WTC11 (cell line): ENCODE measurements around the gene GPC2. TPM values are rescaled to one million over a fixed set of nuclear protein-coding genes. Genes with fewer than 3 reads are reported as not detected.

ENCODE experiments used
- ATAC-seq: fragments of 200-7000 bp; cut with Tn5 transposase; 2 replicates; pipeline ENCODE4 v1.10.0; 2021; ENCODE audit warnings: mild to moderate bottlenecking, moderate library complexity
- CTCF ChIA-PET: fragments of 300-600 bp; sonication (Branson Sonifier 250); formaldehyde crosslinking; loops from one replicate; lab custom pipeline; 2021; ENCODE audit warnings: antibody characterized with exemption; lab: Charles Lee
- POLR2A ChIA-PET: fragments of 350-600 bp; sonication (Branson Sonifier 250); formaldehyde crosslinking; loops from one replicate; lab custom pipeline; 2021; ENCODE audit warnings: antibody characterized with exemption; lab: Charles Lee
- DNase-seq: peaks from one replicate; pipeline ENCODE4 v3.0.0; 2021; ENCODE audit warnings: low spot score
- H3K27ac Mint-ChIP-seq: 2 replicates; pipeline ENCODE4 v1.8.0; 2021; ENCODE audit warnings: mixed read lengths
- H3K27me3 Mint-ChIP-seq: 2 replicates; pipeline ENCODE4 v1.8.0; 2021; ENCODE audit warnings: low read depth, mild to moderate bottlenecking, moderate library complexity, mixed read lengths
- H3K36me3 Mint-ChIP-seq: 2 replicates; pipeline ENCODE4 v1.8.0; 2021; ENCODE audit warnings: mixed read lengths
- H3K4me1 Mint-ChIP-seq: 2 replicates; pipeline ENCODE4 v1.8.0; 2022; ENCODE audit warnings: mixed read lengths
- H3K4me3 Mint-ChIP-seq: 2 replicates; pipeline ENCODE4 v1.8.0; 2021; ENCODE audit warnings: mild to moderate bottlenecking, moderate library complexity, mixed read lengths
- H3K9me3 Mint-ChIP-seq: 2 replicates; pipeline ENCODE4 v1.8.0; 2021; ENCODE audit warnings: mixed read lengths
- ESRRA ChIP-seq: sonication (generic); formaldehyde crosslinking; IDR thresholded peaks from 2 replicates; pipeline ENCODE4 v1.8.1; 2022; ENCODE audit warnings: mild to moderate bottlenecking, missing genetic modification reagents, borderline replicate concordance
- SMAD4 ChIP-seq: sonication (generic); formaldehyde crosslinking; IDR thresholded peaks from 2 replicates; pipeline ENCODE4 v1.8.0; 2022; ENCODE audit warnings: mild to moderate bottlenecking, missing genetic modification reagents
- TCF7 ChIP-seq: sonication (generic); formaldehyde crosslinking; IDR thresholded peaks from 2 replicates; pipeline ENCODE4 v1.8.0; 2022; ENCODE audit warnings: mild to moderate bottlenecking, low read depth, missing genetic modification reagents, moderate library complexity
- ZNF121 ChIP-seq: sonication (generic); formaldehyde crosslinking; IDR thresholded peaks from 2 replicates; pipeline ENCODE4 v1.8.0; 2023; ENCODE audit warnings: missing genetic modification reagents
- ZNF396 ChIP-seq: fragments of 250-450 bp; sonication (Bioruptor Pico); IDR thresholded peaks from 2 replicates; pipeline ENCODE4 v1.8.0; 2021; ENCODE audit warnings: mild to moderate bottlenecking, moderate library complexity, borderline replicate concordance
- ZNF416 ChIP-seq: fragments of 250-450 bp; sonication (Bioruptor Pico); IDR thresholded peaks from 2 replicates; pipeline ENCODE4 v1.9.0; 2021; ENCODE audit warnings: mild to moderate bottlenecking, inconsistent platforms
- ZNF423 ChIP-seq: fragments of 250-450 bp; sonication (Bioruptor Pico); IDR thresholded peaks from 2 replicates; pipeline ENCODE4 v2.1.2; 2022; ENCODE audit warnings: mild to moderate bottlenecking, moderate library complexity
- ZNF671 ChIP-seq: fragments of 250-450 bp; sonication (Bioruptor Pico); IDR thresholded peaks from 2 replicates; pipeline ENCODE4 v1.8.0; 2021; ENCODE audit warnings: mild to moderate bottlenecking
- total RNA-seq: library from RNA; stranded (reverse); gene quantifications from 3 replicates; pipeline ENCODE4 v1.2.3, GENCODE V29; 2021
- TF ChIP-seq, protein P1 (sequence below): fragments of 250-450 bp; sonication (Bioruptor Pico); IDR thresholded peaks from 2 replicates; pipeline ENCODE4 v1.9.0; 2021; ENCODE audit warnings: moderate library complexity, mild to moderate bottlenecking, inconsistent platforms, borderline replicate concordance
- TF ChIP-seq, protein P2 (sequence below): fragments of 200-600 bp; IDR thresholded peaks from 2 replicates; pipeline ENCODE4 v1.8.0; 2022; ENCODE audit warnings: antibody characterized with exemption
- TF ChIP-seq, protein P3 (sequence below): sonication (generic); formaldehyde crosslinking; IDR thresholded peaks from 2 replicates; pipeline ENCODE4 v1.8.0; 2022; ENCODE audit warnings: mild to moderate bottlenecking, missing genetic modification reagents
- TF ChIP-seq, protein P4 (sequence below): sonication (generic); formaldehyde crosslinking; IDR thresholded peaks from 2 replicates; pipeline ENCODE4 v1.8.0; 2022; ENCODE audit warnings: missing genetic modification reagents
- TF ChIP-seq, protein P5 (sequence below): sonication (generic); formaldehyde crosslinking; IDR thresholded peaks from 2 replicates; pipeline ENCODE4 v1.8.1; 2023; ENCODE audit warnings: mild to moderate bottlenecking, missing genetic modification reagents
- TF ChIP-seq, protein P6 (sequence below): sonication (generic); formaldehyde crosslinking; conservative IDR thresholded peaks from 2 replicates; pipeline ENCODE4 v1.8.1; 2023; ENCODE audit warnings: mild to moderate bottlenecking, low read depth, missing genetic modification reagents, moderate library complexity
- TF ChIP-seq, protein P7 (sequence below): fragments of 250-450 bp; sonication (Bioruptor Pico); IDR thresholded peaks from 2 replicates; pipeline ENCODE4 v2.1.2; 2022; ENCODE audit warnings: mild to moderate bottlenecking, moderate library complexity
- TF ChIP-seq, protein P8 (sequence below): fragments of 250-450 bp; sonication (Bioruptor Pico); IDR thresholded peaks from 2 replicates; pipeline ENCODE4 v1.8.0; 2021; ENCODE audit warnings: mild to moderate bottlenecking

The GPC2 gene
- total RNA-seq, 1 experiment from 2014 or later = 52.1 TPM

DNA sequence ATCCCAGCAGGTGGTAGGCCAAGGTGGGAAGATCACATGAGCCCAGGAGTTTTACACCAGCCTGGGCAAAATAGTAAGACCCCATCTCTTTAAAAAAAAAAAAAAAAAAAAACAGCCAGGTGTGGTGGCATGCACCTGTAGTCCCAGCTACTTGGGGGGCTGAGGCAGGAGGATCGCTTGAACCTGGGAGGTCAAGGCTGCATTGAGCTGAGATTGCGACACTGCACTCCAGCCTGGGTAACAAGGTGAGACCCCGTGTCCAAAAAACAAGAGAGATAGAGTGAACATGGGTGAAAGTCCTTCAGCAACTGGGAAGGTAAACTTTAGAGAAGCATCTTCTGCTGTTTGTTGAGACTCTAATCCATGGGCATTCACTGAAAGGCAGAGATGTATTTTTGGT is 34.7 kb downstream of the GPC2 start (continued):
- TF ChIP-seq, protein P1, sequence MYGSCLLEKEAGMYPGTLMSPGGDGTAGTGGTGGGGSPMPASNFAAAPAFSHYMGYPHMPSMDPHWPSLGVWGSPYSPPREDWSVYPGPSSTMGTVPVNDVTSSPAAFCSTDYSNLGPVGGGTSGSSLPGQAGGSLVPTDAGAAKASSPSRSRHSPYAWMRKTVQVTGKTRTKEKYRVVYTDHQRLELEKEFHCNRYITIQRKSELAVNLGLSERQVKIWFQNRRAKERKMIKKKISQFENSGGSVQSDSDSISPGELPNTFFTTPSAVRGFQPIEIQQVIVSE (CRISPR knock-in tag) = no peak
- TF ChIP-seq TCF7 = no peak

DNA sequence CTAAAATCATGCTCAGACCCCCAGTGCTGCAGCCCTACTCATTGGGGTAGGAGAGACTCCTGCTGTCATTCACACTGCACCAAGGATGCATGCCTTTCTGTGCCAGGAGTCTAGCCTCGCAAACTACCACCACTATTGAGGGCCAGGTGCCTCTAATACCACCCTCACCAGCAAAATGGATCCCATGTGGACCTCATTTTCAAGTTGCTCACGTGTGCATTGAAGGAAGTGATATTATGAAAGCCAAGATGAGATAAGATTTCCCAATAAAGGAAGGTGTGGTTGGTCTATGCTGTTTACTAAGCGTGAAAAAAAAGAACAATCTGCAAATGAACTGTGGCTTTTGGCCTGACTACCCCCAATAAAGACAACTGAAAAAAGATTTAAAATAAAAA is 35.6 kb downstream of the GPC2 start:
- Mint-ChIP-seq H3K4me3 (no peak overlapping the region), H3K27me3 (peaks cover 17% of the 10 kb centered on the region), H3K36me3 (peaks cover 8% of the 10 kb centered on the region), H3K4me1 (no peaks in the 10 kb centered on the region), H3K27ac (no peak overlapping the region), H3K9me3 (peaks cover 11% of the 10 kb centered on the region)
- ChIA-PET POLR2A (no interaction called here), CTCF (interaction anchor here (3.7 kb wide), 1 partner anchor 10 kb away, joined by 17 read pairs; no protein-coding TSS in a partner anchor)
- ATAC-seq (no peak), DNase-seq (no peak)
- TF ChIP-seq ZNF416 (CRISPR knock-in tag) (no peak), ESRRA (no peak), ZNF671 (CRISPR knock-in tag) (no peak), ZNF396 (no peak), ZNF121 (CRISPR knock-in tag) (no peak), ZNF423 (CRISPR knock-in tag) (no peak), SMAD4 (CRISPR knock-in tag) (no peak)
- TF ChIP-seq, protein P2, sequence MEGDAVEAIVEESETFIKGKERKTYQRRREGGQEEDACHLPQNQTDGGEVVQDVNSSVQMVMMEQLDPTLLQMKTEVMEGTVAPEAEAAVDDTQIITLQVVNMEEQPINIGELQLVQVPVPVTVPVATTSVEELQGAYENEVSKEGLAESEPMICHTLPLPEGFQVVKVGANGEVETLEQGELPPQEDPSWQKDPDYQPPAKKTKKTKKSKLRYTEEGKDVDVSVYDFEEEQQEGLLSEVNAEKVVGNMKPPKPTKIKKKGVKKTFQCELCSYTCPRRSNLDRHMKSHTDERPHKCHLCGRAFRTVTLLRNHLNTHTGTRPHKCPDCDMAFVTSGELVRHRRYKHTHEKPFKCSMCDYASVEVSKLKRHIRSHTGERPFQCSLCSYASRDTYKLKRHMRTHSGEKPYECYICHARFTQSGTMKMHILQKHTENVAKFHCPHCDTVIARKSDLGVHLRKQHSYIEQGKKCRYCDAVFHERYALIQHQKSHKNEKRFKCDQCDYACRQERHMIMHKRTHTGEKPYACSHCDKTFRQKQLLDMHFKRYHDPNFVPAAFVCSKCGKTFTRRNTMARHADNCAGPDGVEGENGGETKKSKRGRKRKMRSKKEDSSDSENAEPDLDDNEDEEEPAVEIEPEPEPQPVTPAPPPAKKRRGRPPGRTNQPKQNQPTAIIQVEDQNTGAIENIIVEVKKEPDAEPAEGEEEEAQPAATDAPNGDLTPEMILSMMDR = no peak
- TF ChIP-seq, protein P3, sequence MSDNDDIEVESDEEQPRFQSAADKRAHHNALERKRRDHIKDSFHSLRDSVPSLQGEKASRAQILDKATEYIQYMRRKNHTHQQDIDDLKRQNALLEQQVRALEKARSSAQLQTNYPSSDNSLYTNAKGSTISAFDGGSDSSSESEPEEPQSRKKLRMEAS (CRISPR knock-in tag) = no peak
- TF ChIP-seq, protein P4, sequence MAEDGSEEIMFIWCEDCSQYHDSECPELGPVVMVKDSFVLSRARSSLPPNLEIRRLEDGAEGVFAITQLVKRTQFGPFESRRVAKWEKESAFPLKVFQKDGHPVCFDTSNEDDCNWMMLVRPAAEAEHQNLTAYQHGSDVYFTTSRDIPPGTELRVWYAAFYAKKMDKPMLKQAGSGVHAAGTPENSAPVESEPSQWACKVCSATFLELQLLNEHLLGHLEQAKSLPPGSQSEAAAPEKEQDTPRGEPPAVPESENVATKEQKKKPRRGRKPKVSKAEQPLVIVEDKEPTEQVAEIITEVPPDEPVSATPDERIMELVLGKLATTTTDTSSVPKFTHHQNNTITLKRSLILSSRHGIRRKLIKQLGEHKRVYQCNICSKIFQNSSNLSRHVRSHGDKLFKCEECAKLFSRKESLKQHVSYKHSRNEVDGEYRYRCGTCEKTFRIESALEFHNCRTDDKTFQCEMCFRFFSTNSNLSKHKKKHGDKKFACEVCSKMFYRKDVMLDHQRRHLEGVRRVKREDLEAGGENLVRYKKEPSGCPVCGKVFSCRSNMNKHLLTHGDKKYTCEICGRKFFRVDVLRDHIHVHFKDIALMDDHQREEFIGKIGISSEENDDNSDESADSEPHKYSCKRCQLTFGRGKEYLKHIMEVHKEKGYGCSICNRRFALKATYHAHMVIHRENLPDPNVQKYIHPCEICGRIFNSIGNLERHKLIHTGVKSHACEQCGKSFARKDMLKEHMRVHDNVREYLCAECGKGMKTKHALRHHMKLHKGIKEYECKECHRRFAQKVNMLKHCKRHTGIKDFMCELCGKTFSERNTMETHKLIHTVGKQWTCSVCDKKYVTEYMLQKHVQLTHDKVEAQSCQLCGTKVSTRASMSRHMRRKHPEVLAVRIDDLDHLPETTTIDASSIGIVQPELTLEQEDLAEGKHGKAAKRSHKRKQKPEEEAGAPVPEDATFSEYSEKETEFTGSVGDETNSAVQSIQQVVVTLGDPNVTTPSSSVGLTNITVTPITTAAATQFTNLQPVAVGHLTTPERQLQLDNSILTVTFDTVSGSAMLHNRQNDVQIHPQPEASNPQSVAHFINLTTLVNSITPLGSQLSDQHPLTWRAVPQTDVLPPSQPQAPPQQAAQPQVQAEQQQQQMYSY (CRISPR knock-in tag) = no peak
- TF ChIP-seq, protein P5, sequence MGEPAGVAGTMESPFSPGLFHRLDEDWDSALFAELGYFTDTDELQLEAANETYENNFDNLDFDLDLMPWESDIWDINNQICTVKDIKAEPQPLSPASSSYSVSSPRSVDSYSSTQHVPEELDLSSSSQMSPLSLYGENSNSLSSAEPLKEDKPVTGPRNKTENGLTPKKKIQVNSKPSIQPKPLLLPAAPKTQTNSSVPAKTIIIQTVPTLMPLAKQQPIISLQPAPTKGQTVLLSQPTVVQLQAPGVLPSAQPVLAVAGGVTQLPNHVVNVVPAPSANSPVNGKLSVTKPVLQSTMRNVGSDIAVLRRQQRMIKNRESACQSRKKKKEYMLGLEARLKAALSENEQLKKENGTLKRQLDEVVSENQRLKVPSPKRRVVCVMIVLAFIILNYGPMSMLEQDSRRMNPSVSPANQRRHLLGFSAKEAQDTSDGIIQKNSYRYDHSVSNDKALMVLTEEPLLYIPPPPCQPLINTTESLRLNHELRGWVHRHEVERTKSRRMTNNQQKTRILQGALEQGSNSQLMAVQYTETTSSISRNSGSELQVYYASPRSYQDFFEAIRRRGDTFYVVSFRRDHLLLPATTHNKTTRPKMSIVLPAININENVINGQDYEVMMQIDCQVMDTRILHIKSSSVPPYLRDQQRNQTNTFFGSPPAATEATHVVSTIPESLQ (CRISPR knock-in tag) = no peak
- TF ChIP-seq, protein P6, sequence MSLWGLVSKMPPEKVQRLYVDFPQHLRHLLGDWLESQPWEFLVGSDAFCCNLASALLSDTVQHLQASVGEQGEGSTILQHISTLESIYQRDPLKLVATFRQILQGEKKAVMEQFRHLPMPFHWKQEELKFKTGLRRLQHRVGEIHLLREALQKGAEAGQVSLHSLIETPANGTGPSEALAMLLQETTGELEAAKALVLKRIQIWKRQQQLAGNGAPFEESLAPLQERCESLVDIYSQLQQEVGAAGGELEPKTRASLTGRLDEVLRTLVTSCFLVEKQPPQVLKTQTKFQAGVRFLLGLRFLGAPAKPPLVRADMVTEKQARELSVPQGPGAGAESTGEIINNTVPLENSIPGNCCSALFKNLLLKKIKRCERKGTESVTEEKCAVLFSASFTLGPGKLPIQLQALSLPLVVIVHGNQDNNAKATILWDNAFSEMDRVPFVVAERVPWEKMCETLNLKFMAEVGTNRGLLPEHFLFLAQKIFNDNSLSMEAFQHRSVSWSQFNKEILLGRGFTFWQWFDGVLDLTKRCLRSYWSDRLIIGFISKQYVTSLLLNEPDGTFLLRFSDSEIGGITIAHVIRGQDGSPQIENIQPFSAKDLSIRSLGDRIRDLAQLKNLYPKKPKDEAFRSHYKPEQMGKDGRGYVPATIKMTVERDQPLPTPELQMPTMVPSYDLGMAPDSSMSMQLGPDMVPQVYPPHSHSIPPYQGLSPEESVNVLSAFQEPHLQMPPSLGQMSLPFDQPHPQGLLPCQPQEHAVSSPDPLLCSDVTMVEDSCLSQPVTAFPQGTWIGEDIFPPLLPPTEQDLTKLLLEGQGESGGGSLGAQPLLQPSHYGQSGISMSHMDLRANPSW (CRISPR knock-in tag) = no peak
- TF ChIP-seq, protein P7, sequence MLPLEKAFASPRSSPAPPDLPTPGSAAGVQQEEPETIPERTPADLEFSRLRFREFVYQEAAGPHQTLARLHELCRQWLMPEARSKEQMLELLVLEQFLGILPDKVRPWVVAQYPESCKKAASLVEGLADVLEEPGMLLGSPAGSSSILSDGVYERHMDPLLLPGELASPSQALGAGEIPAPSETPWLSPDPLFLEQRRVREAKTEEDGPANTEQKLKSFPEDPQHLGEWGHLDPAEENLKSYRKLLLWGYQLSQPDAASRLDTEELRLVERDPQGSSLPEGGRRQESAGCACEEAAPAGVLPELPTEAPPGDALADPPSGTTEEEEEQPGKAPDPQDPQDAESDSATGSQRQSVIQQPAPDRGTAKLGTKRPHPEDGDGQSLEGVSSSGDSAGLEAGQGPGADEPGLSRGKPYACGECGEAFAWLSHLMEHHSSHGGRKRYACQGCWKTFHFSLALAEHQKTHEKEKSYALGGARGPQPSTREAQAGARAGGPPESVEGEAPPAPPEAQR (CRISPR knock-in tag) = no peak
- TF ChIP-seq, protein P8, sequence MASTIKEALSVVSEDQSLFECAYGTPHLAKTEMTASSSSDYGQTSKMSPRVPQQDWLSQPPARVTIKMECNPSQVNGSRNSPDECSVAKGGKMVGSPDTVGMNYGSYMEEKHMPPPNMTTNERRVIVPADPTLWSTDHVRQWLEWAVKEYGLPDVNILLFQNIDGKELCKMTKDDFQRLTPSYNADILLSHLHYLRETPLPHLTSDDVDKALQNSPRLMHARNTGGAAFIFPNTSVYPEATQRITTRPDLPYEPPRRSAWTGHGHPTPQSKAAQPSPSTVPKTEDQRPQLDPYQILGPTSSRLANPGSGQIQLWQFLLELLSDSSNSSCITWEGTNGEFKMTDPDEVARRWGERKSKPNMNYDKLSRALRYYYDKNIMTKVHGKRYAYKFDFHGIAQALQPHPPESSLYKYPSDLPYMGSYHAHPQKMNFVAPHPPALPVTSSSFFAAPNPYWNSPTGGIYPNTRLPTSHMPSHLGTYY = no peak
- TF ChIP-seq, all 79 proteins: peak for 0
